HG03575 (cell line): ENCODE data around the gene OR2J2.
"Not testable (repeated sequence)": the region's sequence is repeated elsewhere in the genome, so short reads cannot be mapped to it uniquely, and the experiment has no call there.

Source experiments
- ATAC-seq: cut with Tn5 transposase; IDR thresholded peaks from one replicate; pipeline ENCODE4 v1.9.1; 2021; ENCODE audit not compliant: unreplicated experiment, insufficient number of reproducible peaks, low FRiP score; ENCODE audit errors: extremely low read depth

The OR2J2 gene

DNA sequence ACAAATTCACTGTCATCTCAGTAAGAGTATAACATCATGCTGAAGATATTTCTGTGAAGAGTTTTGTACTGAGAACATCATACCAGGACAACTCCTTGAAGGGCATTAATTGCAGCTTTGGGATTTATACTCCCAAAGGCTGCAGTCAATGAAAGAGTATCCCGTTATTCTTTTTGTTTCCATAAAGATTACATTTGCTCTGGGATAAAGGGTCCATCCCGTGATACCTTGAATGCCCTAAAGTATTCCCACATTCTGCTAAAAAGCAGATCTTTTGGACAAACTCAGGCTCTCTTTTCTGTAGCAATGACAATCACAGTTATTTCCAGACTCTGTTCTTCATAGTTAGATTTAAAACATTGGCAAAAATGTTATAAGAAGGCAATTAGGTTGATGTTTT is at the start of gene OR2J2:
Gene OR2J2, plus strand, starts transcription at position 301 of the 400 bp plus-strand sequence. CDS start 2,729 bp downstream, outside the sequence.
- not testable (repeated sequence) for ATAC-seq

DNA sequence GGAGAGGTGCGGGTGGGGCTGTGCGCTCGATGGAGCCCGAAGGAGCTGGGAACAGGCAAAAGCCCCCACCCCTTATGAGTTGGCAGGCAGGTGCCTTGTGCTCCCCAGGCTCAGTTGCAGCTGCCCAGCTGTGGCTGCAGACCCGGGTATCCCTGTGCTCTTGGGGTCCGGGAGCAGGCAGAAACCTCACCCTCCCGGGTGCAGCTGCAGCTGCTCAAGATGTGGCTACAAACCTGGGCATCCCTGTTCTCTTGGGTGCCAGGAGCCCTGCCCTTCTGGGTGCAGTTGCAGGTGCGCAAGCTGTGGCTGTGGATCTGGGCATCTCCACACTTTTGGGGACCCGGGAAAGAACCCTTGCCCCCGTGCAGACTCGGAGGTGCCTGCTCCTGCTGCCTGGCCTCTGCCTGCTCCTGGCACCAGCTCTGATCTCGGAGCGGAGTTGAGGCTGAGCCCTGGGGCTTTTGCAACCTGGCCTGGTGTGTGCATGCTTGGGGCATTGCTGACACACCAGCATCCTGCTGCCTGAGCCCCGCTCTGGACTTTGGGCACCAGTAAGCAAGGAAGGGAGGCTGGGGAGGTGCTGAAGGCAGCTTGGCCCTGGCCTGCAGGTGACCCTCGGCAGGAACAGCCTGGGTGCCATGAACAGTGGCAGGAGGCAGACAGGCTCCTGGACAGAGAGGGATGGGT is 41.2 kb upstream of the OR2J2 start:
- ATAC-seq = no peak

DNA sequence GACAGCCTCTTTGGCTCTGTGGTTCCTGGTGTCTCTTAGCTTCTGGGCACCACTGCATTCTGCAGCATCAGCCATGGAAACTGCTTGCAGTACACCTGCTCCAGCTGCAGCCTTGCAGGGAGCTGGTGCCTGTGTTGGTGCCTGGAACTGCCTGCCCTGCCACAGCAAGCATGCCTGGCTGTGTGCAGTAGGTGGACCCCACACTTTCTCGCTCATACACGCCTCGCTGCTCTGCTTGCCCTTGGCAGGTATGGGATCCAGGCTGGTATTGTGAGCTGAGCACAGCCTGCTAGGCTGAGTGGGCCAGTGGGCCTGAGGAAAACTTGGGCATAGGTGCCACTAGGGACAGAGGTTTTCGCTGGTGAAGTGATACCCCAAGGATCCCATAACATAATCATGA is 40.1 kb upstream of the OR2J2 start:
- no peak for ATAC-seq

DNA sequence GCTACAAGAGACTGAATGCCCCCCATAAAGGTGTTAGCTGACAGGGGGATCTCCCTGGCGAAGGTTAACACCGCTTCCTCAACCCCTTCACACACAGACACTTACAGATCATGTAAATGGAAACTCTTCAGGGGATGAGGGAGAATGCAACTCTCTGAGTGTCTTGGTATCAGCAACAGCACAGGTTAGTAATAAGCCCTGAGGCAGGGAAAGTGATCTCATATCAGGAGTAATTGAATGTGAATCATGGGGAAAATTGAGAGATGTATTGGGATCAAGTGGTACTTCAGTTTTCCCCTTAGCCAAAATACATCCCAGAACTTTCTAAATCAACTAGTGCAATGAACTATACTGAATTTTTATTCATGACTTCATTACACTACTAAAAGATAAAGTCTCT is 39.0 kb upstream of the OR2J2 start:
- no peak for ATAC-seq

DNA sequence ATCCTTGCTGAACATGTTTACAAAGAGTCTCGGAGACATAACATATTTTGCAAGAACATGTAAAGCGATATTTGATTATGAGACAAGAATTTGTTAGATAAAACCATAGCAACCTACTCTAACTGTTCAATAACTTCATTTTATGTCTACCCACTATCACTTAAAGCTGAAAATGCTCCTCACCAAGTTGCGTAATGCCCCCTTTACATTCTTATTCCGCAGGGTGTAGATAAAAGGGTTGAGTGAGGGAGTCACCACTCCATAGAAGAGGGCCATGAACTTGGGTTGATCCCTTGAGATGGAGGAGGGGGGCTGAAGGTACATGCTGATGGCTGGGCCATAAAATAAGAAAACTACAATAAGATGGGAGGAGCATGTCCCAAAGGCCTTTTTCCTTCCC is 33.0 kb upstream of the OR2J2 start:
- no peak for ATAC-seq

DNA sequence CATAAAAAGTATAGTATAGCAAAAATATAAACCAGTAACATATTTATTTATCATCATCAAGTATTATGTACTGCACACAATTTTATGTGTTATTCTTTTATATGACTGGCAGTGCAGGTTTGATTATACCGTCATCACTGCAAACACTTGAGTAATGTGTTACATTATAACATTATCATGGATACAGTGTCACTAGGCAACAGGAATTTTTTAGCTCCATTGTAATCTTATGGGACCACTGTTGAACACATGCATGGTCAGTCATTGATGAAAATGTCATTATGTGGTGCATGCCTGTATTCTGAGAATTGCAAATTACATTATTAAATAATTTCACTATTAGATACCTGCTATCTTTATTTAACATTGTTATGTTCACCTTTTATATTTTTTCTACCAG is 29.1 kb upstream of the OR2J2 start:
- ATAC-seq = no peak

DNA sequence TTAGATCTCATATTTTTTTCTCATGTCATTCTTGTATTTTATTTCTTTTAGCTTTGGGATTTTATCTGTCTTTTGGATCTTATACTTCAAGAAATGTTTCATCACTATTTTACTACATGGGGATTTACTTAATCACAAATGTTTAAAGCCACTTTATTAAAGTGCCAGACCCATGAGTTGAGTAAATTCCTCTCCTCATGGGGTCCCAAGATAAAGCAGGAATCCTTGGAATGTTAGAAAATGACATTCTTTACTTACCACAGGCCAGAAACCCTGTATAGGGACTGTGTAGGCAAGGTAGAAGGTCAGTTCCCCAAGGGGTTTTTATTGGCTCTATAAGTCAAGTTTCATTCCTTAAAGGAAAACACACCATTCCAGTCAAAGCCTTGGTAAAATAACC is 28.4 kb upstream of the OR2J2 start:
- no peak for ATAC-seq

DNA sequence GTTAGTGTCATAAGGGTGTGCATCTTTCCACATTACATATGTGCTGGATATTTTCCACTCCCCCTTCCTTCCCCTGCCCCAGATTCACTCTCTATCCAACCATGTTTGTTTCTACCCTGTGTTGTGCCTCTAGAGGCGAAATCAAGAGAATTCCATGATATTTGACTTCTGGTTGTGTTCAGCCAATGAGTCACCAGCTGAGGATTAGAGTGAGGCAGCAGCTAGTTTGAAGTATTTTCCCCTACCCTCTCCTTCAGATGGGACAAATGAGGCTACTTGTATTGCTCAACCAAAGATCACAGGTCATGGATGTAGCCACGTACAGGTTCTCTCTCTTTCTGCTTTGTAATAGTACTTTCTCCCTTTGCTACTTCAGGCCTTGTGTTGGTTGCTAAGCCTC is 24.5 kb upstream of the OR2J2 start:
- no peak for ATAC-seq

DNA sequence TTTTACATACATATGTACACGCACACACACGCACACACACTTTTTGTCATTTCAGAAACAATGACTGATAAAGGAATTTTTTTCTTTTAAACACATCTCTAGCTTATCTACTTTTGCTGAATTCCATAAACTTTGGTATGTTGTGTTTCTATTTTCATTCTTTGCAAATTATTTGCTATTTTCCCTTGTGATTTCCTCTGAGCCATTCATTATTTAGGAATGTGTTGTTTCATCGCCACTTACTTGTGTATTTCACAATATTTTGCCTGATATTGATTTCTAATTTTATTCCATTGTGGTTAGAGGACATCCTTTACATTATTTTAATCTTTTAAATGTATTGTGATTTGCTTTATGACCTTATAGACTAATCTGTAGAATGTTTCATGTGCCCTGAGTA is 23.6 kb upstream of the OR2J2 start:
- no peak for ATAC-seq

DNA sequence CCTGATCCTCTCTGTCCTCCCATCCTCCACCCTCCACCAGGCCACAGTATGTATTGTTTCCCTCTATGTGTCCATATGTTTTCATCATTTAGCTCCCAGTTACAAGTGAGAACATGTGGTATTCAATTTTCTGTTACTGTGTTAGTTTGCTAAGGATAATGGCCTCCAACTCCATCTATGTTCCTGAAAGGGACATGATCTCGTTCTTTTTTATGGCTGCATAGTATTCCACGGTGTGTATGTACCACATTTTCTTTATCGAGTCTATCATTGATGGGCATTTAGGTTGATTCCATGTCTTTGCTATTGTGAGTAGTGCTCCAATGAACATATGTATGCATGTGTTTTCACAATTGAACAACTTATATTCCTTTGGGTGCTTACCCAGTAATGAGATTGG is 21.3 kb upstream of the OR2J2 start:
- not testable (repeated sequence) for ATAC-seq

DNA sequence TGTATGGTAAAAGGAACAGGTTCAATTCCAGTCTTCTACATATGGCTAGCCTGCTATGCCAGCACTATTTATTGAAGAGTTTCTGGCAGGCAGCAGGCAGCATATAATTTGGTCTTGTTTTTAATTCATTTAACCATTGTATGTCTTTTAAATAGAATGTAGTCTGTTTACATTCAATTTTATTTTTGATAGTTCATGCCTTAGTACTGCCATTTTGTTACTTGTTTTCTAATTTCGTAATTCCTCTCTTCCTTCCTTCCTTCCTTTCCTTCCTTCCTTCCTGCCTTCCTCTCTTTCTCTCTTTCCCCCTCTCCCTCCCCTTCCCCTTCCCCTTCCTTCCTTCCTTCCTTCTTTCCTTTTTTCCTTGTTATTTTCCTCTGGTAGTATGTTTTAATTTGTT is 17.6 kb upstream of the OR2J2 start:
- ATAC-seq = no peak

DNA sequence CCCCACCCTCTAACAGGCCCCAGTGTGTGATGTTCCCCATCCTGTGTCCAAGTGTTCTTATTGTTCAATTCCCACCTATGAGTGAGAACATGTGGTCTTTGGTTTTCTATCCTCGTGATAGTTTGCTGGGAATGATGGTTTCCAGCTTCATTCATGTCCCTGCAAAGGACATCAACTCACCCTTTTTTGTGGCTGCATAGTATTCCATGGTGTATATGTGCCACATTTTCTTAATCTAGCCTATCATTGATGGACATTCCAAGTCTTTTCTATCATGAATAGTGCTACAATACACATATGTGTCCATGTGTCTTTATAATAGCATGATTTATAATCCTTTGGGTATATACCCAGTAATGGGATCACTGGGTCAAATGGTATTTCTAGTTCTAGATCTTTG is 15.5 kb upstream of the OR2J2 start:
- not testable (repeated sequence) for ATAC-seq

DNA sequence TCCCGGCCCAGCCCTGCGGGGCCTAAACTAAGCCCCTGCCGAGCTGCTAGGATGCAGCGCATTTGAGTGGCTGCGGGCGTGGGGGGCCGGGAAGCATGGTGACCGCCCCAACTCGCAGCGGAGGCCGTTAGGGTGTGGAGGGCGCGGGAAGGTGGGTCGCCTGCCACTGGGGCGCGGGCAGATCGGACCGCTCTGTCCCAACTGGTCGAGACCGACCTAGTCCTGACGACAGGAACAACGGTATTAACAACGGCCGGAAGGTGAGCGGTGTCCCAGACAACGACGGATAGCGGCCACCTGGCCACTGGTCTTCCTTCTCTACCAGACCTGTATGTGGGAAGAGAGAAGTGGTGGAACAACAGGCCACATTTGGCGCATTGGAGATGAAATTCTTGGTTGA is 10.8 kb upstream of the OR2J2 start:
- not testable (repeated sequence) for ATAC-seq

DNA sequence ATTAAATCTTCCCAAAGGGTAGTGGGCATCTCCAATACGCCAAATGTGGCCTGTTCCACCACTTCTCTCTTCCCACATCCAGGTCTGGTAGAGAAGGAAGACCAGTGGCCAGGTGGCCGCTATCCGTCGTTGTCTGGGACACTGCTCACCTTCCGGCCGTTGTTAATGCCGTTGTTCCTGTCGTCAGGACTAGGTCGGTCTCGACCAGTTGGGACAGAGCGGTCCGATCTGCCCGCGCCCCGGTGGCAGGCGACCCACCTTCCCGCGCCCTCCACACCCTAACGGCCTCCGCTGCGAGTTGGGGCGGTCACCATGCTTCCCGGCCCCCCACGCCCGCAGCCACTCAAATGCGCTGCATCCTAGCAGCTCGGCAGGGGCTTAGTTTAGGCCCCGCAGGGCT is 5.1 kb upstream of the OR2J2 start:
- not testable (repeated sequence) for ATAC-seq

DNA sequence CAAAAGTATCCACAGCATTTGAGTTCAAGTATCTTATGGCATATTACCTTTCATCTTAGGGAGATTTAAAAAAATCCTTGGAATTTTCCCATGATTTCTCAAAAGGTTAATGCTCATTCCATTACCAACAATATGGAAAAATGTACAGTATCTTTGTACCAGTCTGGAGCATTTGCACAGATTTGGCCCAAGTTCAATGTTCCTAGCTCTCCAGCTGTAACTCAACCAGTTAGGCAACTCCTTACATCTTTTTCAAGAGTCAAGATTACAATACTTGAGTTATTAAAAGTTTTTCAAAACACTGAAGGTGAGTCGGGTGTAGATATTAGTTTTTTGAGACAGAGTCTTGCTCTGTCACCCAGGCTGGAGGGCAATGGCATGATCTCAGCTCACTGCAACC is 1.0 kb downstream of the OR2J2 start:
- no peak for ATAC-seq

DNA sequence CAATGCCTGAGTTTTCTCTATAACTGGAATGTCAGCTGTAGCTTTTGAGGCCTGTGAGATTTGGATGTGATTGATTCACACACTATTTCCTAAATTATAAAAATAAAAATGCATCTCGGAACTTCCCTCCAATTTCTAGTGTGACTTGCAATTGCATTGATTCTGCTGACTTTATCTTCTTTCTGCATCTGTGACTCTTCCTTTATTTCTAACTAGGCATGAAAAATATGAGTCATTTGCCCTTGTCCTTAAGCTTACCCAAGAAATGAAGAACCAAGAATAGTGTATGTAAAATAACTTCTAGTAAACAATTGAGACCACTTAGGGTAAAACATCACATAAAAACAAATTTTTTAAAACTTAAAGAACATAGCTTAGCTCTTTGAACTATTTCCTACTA is 12.9 kb downstream of the OR2J2 start:
- ATAC-seq = no peak

DNA sequence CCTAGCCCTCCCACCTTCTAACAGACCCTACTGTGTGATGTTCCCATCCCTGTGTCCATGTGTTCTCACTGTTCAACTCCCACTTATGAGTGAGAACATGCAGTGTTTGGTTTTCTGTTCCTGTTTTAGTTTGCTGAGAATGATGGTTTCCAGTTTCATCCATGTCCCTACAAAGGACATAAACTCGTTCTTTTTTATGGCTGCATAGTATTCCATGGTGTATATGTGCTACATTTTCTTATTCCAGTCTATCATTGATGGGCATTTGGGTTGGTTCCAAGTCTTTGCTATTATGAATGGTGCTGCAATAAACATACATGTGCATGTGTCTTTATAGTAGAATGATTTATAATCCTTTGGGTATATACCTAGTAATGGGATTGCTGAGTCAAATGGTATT is 18.0 kb downstream of the OR2J2 start:
- not testable (repeated sequence) for ATAC-seq

DNA sequence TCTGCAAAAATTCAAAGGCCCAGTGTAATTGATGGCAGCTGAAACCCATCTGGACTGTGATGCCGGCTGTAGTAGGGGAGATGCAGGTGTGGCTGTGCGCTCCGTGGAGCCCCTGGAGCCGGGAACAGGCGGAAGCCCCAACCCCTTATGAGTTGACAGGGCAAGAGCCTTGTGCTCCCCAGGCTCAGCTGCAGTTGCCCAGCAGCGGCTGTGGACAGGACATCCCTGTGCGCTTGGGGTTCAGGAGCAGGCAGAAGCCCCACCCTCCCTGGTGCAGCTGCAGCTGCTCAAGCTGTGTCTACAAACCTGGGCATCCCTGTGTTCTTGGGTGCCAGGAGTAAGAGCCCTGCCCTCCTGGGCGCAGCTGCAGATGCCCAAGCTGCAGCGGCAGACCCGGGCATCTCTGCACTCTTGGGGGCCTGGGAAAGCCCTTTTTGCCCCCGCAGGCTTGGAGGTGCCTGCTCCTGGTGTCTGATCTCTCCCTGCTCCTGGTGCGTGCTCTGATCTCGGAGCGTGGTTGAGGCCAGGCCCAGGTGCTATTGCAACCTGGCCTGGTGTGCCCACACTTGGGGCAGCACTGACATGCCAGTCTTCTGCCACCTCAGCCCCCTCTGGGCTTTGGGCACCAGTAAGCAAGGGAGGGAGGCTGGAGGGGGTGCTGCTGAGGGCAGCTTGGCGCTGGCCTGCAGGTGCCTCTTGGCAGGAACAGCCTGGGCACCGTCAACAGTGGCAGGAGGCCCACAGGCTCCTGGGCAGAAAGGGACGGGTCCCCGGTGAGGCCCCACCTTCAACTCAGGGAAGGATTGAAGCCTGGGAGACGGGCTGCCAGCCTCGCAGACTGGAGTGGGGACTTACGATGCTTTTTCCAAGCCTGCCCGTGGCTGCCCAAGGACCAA is 30.3 kb downstream of the OR2J2 start:
- ATAC-seq = no peak

DNA sequence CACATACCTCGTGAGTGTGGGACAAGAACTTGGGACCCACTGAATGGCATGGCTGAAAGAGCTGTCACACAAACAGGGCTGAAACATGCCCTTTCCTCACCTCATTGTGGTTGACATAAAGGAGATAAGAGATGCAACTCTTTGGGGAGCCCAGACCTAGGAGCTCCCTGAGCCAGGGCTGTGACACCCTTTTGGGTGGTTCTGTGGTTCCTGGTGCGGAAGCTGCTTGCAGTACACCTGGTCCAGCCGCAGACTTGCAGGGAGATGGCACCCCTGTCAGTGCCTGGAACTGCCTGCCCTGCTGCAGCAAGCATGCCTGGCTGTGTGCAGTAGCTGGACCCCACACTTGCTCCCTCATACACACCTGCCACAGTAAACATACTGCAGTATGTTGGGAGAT is 31.3 kb downstream of the OR2J2 start:
- no peak for ATAC-seq

DNA sequence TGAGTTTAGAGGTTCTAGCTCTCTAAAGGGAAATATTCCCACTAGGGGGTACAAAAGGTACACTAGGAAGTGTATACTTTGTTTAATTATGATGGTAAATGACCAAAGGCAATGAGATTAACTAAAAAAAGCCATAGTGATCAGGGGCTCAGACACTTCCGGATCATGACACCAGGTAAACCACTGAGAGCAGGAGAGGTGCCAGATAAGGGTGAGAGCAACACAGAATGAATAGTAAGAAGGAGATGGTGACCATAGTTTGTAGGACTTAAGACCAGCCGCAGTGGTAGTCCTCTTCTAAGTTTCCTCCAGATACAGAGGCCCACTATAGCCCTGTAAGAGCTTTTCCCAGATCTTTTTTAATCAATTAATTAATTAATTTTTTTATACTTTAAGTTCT is 40.8 kb downstream of the OR2J2 start:
- no peak for ATAC-seq
